OCI-LY3 (cell line): ENCODE measurements around the gene CRTC1.

Experiments
- H2AFZ ChIP-seq: fragments of 200-600, 300-600 bp; shearing (Covaris generic); 2 replicates; pipeline ENCODE4 v1.6.0; 2014; ENCODE audit warnings: antibody characterized with exemption, low read depth, low read length
- H3K27ac ChIP-seq: fragments of 200-600, 300-600 bp; sonication (generic); 2 replicates; pipeline ENCODE4 v1.5.1; 2014; ENCODE audit warnings: mild to moderate bottlenecking, low read length, moderate library complexity, mixed read lengths
- H3K27me3 ChIP-seq: fragments of 200-600, 300-600 bp; sonication (generic); 2 replicates; pipeline ENCODE4 v1.6.1; 2014; ENCODE audit warnings: low read depth, low read length, mixed read lengths
- H3K36me3 ChIP-seq: fragments of 200-600, 300-600 bp; sonication (generic); replicated peaks from 2 replicates; pipeline ENCODE3; 2014; ENCODE audit warnings: low read depth, low read length, mixed read lengths
- H3K4me1 ChIP-seq: fragments of 300-600, 200-600 bp; sonication (generic); 2 replicates; pipeline ENCODE4 v1.6.1; 2014; ENCODE audit warnings: low read length, mixed read lengths
- H3K4me2 ChIP-seq: fragments of 200-600, 300-600 bp; sonication (generic); 2 replicates; pipeline ENCODE4 v1.6.1; 2014; ENCODE audit warnings: low read length, mixed read lengths
- H3K4me3 ChIP-seq: fragments of 300-600, 200-600 bp; sonication (generic); 2 replicates; pipeline ENCODE4 v1.5.1; 2014; ENCODE audit warnings: antibody characterized with exemption, mild to moderate bottlenecking, low read length, moderate library complexity
- H3K79me2 ChIP-seq: fragments of 300-600, 200-600 bp; shearing (Covaris generic); 2 replicates; pipeline ENCODE4 v1.6.1; 2014; ENCODE audit warnings: mild to moderate bottlenecking, low read length, mixed read lengths
- H3K9ac ChIP-seq: fragments of 300-600, 200-600 bp; shearing (Covaris generic); 2 replicates; pipeline ENCODE4 v1.6.0; 2014; ENCODE audit warnings: mild to moderate bottlenecking, low read length, moderate library complexity
- H3K9me3 ChIP-seq: fragments of 200-600, 300-600 bp; shearing (Covaris generic); 2 replicates; pipeline ENCODE4 v1.6.1; 2014; ENCODE audit warnings: low read length, mixed read lengths; ENCODE audit not compliant: insufficient read depth
- H4K20me1 ChIP-seq: fragments of 200-600, 300-600 bp; sonication (generic); 2 replicates; pipeline ENCODE4 v1.6.1; 2016; ENCODE audit warnings: low read length, mixed read lengths; ENCODE audit not compliant: insufficient read depth
- EZH2phosphoT487 ChIP-seq: fragments of 200-600 bp; shearing (Covaris generic); IDR thresholded peaks from 2 replicates; pipeline ENCODE4 v1.6.1; 2018; ENCODE audit warnings: antibody characterized with exemption, mixed run types, low read depth
- TF ChIP-seq, protein P1 (sequence below): fragments of 200-600, 300-600 bp; sonication (generic); IDR thresholded peaks from 2 replicates; pipeline ENCODE4 v1.5.1; 2014; ENCODE audit warnings: antibody characterized with exemption, low read length, low read depth

Gene CRTC1

DNA sequence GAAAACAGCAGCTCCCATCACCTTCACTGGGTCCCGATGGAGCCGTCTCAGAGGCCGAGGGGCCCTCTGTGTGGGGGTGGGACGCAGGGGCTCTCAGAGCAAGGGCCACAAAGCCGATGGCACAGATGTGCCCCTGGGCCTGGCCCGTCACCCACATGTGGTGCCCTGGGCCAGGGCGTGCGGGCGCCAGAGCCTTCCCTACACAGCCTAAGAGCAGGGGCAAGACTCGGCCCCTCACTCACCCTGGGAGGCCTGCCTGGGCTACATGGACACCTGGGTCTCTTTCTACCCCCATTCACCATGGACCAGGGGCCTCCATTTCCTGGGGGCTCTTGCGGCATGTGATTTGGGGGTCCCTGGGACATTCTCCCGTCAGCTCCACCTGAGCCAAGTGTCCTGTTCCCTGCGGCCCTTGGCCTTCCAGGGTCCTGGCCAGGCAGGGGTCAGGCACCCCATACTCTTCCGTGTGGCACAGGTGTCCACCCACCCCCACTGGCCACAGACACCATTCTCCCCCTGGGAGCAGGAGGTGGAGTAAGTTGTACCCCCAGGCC is 97.6 kb downstream of the CRTC1 start:
- H3K27me3 ChIP-seq, result peaks cover 8% of the 10 kb centered on the region
- H4K20me1 ChIP-seq, result no peaks in the 10 kb centered on the region
- no peak overlapping the region for H3K4me3 ChIP-seq
- H3K9me3 ChIP-seq, result no peaks in the 10 kb centered on the region
- H3K36me3 ChIP-seq, result no peaks in the 10 kb centered on the region
- no peak overlapping the region for H3K9ac ChIP-seq
- peaks cover 9% of the 10 kb centered on the region; the same call in 1 of the 2 replicates for H3K4me1 ChIP-seq
- H3K27ac ChIP-seq, result no peak overlapping the region
- H3K4me2 ChIP-seq, result no peak overlapping the region
- H3K79me2 ChIP-seq, result no peaks in the 10 kb centered on the region
- no peak overlapping the region for H2AFZ ChIP-seq
- TF ChIP-seq, protein P1, sequence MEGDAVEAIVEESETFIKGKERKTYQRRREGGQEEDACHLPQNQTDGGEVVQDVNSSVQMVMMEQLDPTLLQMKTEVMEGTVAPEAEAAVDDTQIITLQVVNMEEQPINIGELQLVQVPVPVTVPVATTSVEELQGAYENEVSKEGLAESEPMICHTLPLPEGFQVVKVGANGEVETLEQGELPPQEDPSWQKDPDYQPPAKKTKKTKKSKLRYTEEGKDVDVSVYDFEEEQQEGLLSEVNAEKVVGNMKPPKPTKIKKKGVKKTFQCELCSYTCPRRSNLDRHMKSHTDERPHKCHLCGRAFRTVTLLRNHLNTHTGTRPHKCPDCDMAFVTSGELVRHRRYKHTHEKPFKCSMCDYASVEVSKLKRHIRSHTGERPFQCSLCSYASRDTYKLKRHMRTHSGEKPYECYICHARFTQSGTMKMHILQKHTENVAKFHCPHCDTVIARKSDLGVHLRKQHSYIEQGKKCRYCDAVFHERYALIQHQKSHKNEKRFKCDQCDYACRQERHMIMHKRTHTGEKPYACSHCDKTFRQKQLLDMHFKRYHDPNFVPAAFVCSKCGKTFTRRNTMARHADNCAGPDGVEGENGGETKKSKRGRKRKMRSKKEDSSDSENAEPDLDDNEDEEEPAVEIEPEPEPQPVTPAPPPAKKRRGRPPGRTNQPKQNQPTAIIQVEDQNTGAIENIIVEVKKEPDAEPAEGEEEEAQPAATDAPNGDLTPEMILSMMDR, result no peak
- TF ChIP-seq EZH2phosphoT487, result no peak

- Histone ChIP-seq H3K79me2 (no peaks in the 10 kb centered on the region), H4K20me1 (no peaks in the 10 kb centered on the region), H2AFZ (no peak overlapping the region), H3K27ac (no peak overlapping the region), H3K4me3 (no peak overlapping the region), H3K27me3 (peaks cover 8% of the 10 kb centered on the region), H3K9me3 (no peaks in the 10 kb centered on the region), H3K4me2 (peak overlapping the region; percentile 36), H3K9ac (no peak overlapping the region), H3K4me1 (peaks cover 9% of the 10 kb centered on the region; the same call in 1 of the 2 replicates), H3K36me3 (no peaks in the 10 kb centered on the region)
- TF ChIP-seq EZH2phosphoT487, result no peak
- TF ChIP-seq, protein P1, result no peak
Measured at GRCh38 chr19:18781885-18782527, 98.5 kb downstream of the CRTC1 start.

- no peaks in the 10 kb centered on the region for H3K9me3 ChIP-seq
Measured at GRCh38 chr19:18782559-18783225, 99.2 kb downstream of the CRTC1 start.

More at GRCh38 chr19:18782559-18783225, 99.2 kb downstream of the CRTC1 start:
- Histone ChIP-seq H3K4me3 (no peak overlapping the region), H3K27ac (no peak overlapping the region), H2AFZ (no peak overlapping the region), H3K4me1 (peaks cover 9% of the 10 kb centered on the region; the same call in 1 of the 2 replicates), H3K9ac (no peak overlapping the region), H3K4me2 (peak overlapping the region; percentile 36; the same call in 1 of the 2 replicates), H3K36me3 (no peaks in the 10 kb centered on the region), H3K79me2 (no peaks in the 10 kb centered on the region), H4K20me1 (no peaks in the 10 kb centered on the region), H3K27me3 (peaks cover 8% of the 10 kb centered on the region)
- TF ChIP-seq, protein P1, result no peak
- no peak for TF ChIP-seq EZH2phosphoT487
